Esophagus muscularis mucosa (tissue), 4 donors: ENCODE data around the gene CYB561A3. TPM values are rescaled to one million over a fixed set of nuclear protein-coding genes. Genes with fewer than 3 reads are reported as not detected.

Experiments used
- DNase-seq: peaks from one replicate; pipeline ENCODE4 v3.0.0-alpha.2; 2017; ENCODE audit errors: extremely low spot score
- H3K27ac ChIP-seq, 4 donors: fragments of 200-600 bp; sonication (generic); replicated peaks in 1 of 4; 1 replicate in 3 of 4; 2 replicates in 1 of 4; pipeline ENCODE4 v1.5.1; 2016 to 2019; ENCODE audit warnings: mild to moderate bottlenecking in 1 of 4
- H3K27me3 ChIP-seq, 4 donors: fragments of 200-600 bp; sonication (generic); one replicate each; pipeline versions ENCODE4 v1.5.1 to v1.6.0; 2016 to 2019
- H3K36me3 ChIP-seq, 4 donors: fragments of 200-600 bp; sonication (generic); one replicate each; pipeline ENCODE4 v1.5.1; 2016 to 2019
- H3K4me1 ChIP-seq, 4 donors: fragments of 200-600 bp; sonication (generic); one replicate each; pipeline ENCODE4 v1.5.1; 2016 to 2019
- H3K4me3 ChIP-seq, 4 donors: fragments of 200-600 bp; sonication (generic); 1 replicate in 2 of 4; 2 replicates in 2 of 4; pipeline ENCODE4 v1.5.1; 2016 to 2019; ENCODE audit warnings: mild to moderate bottlenecking in 4 of 4, moderate library complexity in 1 of 4
- H3K9me3 ChIP-seq, 4 donors: fragments of 200-600 bp; sonication (generic); 1 replicate in 3 of 4; 2 replicates in 1 of 4; pipeline ENCODE4 v1.5.1; 2016 to 2019
- EP300 ChIP-seq: sonication (generic); formaldehyde crosslinking; IDR thresholded peaks from one replicate; pipeline ENCODE4 v1.6.1; 2017; ENCODE audit warnings: antibody characterized with exemption
- POLR2A ChIP-seq: fragments of 450-650 bp; IDR thresholded peaks from one replicate; pipeline ENCODE4 v1.6.1; 2017; ENCODE audit warnings: antibody characterized with exemption, moderate library complexity, mild to moderate bottlenecking, low read depth
- POLR2AphosphoS5 ChIP-seq, 2 donors: sonication (generic); formaldehyde crosslinking; IDR thresholded peaks; one replicate each; pipeline ENCODE4 v1.6.1; 2017; ENCODE audit warnings: antibody characterized with exemption in 2 of 2
- WGBS: methylation state at CpG from one replicate; pipeline ENCODE4 v1.1.5; 2018; 5-methylcytosine and 5-hydroxymethylcytosine counted together
- intact Hi-C: fragments of 100-400 bp; cut with DNase I; formaldehyde crosslinking; loops from one replicate; pipeline ENCODE4 v1.15.1; 2023
- total RNA-seq, 4 donors: library from RNA; depleted of rRNA; stranded (reverse); fragments of >200 nt; gene quantifications; one replicate each; pipeline versions ENCODE4 v1.1.0 to v1.2.1, GENCODE V29; 2016
- TF ChIP-seq, protein P1 (sequence below), 3 experiments: fragments of 200-600 bp in 2 of 3; fragments of 450-650 bp in 1 of 3; sonication (generic) in 2 of 3; IDR thresholded peaks; one replicate each; pipeline ENCODE4 v1.5.1; 2017 to 2019; ENCODE audit warnings: antibody characterized with exemption in 3 of 3, mild to moderate bottlenecking in 2 of 3, moderate library complexity in 1 of 3

The CYB561A3 gene
- total RNA-seq, 4 donors from 2014 or later, result 23.7 to 35.3 (median 31.6) TPM

DNA sequence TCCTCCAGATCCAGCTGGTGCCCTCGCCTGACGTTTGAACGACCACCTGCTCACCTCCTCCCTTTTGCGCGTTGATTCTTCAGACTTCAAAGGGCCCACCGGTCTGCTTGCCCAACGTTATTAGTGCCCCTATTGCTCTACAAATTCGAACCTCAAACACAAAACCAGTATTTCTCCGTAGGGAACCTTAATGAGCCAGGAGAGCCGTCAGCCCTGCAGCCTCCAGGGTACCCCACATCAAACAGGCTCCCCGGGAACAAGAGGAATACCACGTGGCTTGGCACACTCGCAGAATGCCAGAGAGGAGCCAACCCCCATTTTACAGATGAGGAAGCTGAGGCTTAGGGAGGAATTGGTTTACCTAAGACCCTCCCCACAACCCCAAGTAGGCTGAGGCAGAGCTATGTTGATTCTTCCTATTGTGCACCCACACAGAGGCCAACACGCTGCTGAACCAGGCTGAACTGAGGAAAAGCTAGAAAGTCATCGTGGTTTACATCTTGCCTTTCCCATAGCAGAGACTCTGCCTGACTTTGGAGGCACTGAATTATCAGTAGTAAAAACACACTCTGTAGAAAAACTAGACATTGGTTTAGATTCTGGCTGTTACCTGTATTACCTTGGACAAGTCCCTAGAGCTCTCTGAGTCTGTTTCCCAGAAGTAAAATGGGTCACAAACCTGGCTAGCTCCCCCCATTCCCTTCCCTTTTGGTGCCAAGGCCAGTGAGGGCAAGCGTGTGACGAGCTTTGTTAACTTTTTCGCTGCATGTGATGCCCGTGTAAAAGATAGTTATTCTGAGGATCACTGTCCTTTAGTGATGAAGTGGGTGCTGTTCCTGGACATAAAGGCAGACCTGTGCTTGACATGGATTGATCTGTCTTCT, 27.9 kb downstream of the CYB561A3 start:
- H3K9me3 ChIP-seq, result no peaks in the 10 kb centered on the region
- H3K4me3 ChIP-seq, result peak overlapping the region; percentile 87 to 99 (median 94)
- no peak for DNase-seq
- H3K27ac ChIP-seq, result peak overlapping the region; percentile 89 to 94 (median 91)
- peaks cover 31 to 62% (median 39%) of the 10 kb centered on the region in 4 donors for H3K4me1 ChIP-seq
- TF ChIP-seq EP300 (no peak), POLR2A (no peak), POLR2AphosphoS5 (IDR thresholded peaks at IDR 0.05) (no peak)
- TF ChIP-seq, protein P1, sequence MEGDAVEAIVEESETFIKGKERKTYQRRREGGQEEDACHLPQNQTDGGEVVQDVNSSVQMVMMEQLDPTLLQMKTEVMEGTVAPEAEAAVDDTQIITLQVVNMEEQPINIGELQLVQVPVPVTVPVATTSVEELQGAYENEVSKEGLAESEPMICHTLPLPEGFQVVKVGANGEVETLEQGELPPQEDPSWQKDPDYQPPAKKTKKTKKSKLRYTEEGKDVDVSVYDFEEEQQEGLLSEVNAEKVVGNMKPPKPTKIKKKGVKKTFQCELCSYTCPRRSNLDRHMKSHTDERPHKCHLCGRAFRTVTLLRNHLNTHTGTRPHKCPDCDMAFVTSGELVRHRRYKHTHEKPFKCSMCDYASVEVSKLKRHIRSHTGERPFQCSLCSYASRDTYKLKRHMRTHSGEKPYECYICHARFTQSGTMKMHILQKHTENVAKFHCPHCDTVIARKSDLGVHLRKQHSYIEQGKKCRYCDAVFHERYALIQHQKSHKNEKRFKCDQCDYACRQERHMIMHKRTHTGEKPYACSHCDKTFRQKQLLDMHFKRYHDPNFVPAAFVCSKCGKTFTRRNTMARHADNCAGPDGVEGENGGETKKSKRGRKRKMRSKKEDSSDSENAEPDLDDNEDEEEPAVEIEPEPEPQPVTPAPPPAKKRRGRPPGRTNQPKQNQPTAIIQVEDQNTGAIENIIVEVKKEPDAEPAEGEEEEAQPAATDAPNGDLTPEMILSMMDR (IDR thresholded peaks at IDR 0.05), result no peak
- peaks cover 12 to 21% (median 17%) of the 10 kb centered on the region in 4 donors for H3K36me3 ChIP-seq
- no peaks in the 10 kb centered on the region for H3K27me3 ChIP-seq
- intact Hi-C loops, result no loop called here
- WGBS, result 30% methylated on average over 19 of the region's 19 CpGs

DNA sequence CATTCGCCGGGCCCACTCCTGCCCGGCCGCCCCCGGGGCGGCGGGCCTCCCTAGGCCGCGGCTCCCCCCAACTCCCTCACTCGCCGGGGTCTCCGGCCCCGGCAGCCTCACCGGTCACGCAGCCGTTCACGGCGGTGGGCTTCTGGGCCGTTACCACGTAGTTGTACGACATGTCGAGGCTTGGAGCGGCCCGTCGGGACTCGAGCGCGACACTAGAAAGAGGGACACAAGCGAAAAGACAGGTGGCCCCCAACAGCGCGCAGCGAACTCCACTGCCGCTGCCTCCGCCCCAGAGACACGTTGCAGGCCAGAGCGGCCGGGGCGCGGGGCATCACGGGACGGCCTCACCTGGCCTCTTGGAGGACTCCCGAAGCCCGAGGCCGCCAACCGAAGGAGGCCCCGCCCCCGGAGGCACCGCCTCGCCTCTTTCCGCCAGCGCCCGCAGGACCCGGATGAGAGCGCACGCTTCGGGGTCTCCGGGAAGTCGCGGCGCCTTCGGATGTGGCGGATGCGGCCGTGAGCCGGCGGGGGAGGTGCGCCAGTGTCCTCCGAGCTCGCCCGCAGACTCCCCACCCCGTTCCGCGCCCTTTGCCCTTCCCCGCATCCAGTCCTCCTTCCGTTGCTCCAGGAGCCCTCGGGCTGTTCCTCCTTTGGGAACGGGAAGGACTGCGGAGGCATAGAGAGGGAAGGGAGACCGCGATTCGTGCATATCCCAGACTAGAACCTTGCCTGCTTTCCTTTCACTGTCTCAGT, 28.7 kb downstream of the CYB561A3 start, which contains the start of the genes DDB1 and TKFC:
TSS of gene DDB1 (minus strand) at position 309 of the 753 bp plus-strand sequence. CDS start at position 172, 137 bp downstream.
TSS of gene TKFC (plus strand) at position 432 of the 753 bp plus-strand sequence. CDS start 1,501 bp downstream, outside the sequence.
- Histone ChIP-seq H3K27ac (peak within 1 kb of the TSS; percentile 89 to 94 (median 91)), H3K9me3 (no peaks in the 10 kb centered on the region), H3K4me1 (peaks cover 31 to 66% (median 42%) of the 10 kb centered on the region in 4 donors), H3K36me3 (peaks cover 18 to 22% (median 21%) of the 10 kb centered on the region in 4 donors), H3K27me3 (no peaks in the 10 kb centered on the region), H3K4me3 (peak within 1 kb of the TSS; percentile 87 to 99 (median 94))
- WGBS, result 0% methylated on average over 12 of the region's 81 CpGs
- intact Hi-C loops, result no loop called here
- TF ChIP-seq POLR2A (peak; percentile 53), EP300 (no peak), POLR2AphosphoS5 (IDR thresholded peaks at IDR 0.05) (peak; percentile 88 to 93)
- TF ChIP-seq, protein P1 (IDR thresholded peaks at IDR 0.05), result peak in 1 of 3 experiments; percentile 11
- DNase-seq, result peak; percentile 98

DNA sequence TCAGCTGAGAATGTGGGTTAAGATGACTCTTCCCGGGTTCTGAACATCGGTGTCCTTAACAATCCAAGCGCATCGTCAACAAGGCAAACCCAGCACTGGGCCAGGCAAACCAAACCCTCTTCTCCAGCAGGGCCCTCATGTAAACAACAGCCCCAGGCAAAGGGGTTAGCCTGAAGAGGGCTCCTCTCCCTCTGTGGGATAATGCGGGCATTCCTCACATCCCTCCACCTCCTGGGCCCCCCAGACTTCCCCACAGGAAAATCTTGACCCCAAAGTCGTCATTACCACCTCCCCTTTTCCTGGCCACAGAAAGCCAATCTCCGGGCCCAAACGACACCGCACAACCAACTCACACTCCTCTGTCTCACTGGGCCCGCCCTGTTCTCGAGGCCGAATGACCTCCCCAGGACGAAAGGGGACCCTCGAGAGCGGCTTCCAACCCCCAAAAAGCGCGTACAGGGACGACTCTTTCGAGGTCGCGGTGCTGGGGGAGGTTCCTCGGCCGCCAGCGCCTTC, 29.3 kb downstream of the CYB561A3 start:
- Histone ChIP-seq H3K36me3 (peaks cover 23 to 28% (median 25%) of the 10 kb centered on the region in 4 donors), H3K27me3 (no peaks in the 10 kb centered on the region), H3K27ac (peak overlapping the region; percentile 89 to 94 (median 91)), H3K9me3 (no peaks in the 10 kb centered on the region), H3K4me3 (peak overlapping the region; percentile 87 to 99 (median 94)), H3K4me1 (peaks cover 31 to 72% (median 44%) of the 10 kb centered on the region in 4 donors)
- TF ChIP-seq EP300 (no peak), POLR2A (no peak), POLR2AphosphoS5 (IDR thresholded peaks at IDR 0.05) (no peak)
- TF ChIP-seq, protein P1 (IDR thresholded peaks at IDR 0.05), result no peak
- DNase-seq, result no peak
- intact Hi-C loops, result no loop called here
- WGBS, result 0% methylated on average over 16 of the region's 24 CpGs

DNA sequence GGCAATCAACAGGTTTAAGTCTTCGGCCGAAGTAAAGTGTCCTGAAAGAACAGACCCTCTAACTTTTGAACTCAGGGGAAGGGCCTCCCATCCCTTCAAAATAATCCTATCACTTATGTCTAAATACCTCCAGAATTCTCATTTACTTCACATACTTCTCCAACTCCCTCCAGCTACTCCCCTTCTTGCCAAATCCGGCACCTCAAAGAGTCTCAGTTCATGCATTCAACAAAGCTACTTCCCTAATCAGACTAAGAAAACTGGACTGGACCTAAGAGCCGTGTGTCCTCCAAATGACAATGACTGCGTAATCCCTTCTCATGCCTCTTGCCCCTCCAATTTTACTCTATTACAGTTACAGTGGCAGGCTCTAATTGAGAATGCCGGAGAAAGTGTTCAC, 30.0 kb downstream of the CYB561A3 start:
- Histone ChIP-seq H3K27me3 (no peaks in the 10 kb centered on the region), H3K36me3 (peaks cover 30 to 34% (median 32%) of the 10 kb centered on the region in 4 donors), H3K4me1 (peaks cover 35 to 79% (median 44%) of the 10 kb centered on the region in 4 donors), H3K9me3 (no peaks in the 10 kb centered on the region), H3K27ac (peak overlapping the region in 1 of 4 donors; percentile 89), H3K4me3 (peak overlapping the region; percentile 87 to 99 (median 94))
- DNase-seq, result no peak
- TF ChIP-seq, protein P1 (IDR thresholded peaks at IDR 0.05), result no peak
- TF ChIP-seq EP300, result no peak
- TF ChIP-seq POLR2AphosphoS5 (IDR thresholded peaks at IDR 0.05), result no peak
- TF ChIP-seq POLR2A, result no peak
- intact Hi-C loops, result no loop called here
- 74% methylated on average over 6 of the region's 6 CpGs for WGBS
